ENCODE results near the gene ZBTB40.

DNA sequence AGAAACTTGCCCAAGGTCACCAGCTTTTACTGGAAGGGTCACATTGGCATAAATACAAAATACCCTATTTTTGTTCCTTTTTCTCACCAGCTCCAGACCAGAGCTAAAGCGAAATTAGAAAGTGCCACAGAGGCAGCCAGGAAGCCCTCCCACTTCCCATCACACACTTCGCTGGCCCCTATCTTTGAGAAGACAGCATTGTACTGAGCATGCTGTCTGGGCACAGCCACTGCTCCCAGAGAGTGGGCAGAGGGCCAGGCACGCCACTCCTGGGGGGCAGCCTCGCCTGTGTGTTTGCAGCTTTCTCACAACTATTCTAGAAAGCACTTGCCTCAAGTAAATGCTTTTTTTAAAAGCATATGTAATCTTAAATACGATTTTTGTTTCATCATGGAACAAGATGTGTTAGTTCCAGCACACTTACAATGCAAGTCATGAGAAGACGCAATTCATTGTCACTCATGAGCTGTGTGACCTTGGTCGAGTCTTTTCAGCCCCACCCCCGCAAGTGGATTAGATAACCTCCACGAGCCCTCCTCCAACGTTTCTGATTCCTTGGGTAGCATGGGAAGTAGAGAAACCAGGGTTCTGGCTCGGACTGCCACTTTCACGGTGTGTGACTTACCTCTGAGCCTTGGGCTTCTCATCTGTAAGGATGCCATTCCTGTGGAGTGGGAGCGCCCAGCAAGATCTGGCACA, 85.9 kb downstream of the ZBTB40 start:
- TF ChIP-seq CTCF (IDR thresholded peaks at IDR 0.05) (no peak), POLR2A (IDR thresholded peaks at IDR 0.05) (no peak)

Data from Peyer's patch (tissue), 4 donors.